ENCODE measurements around the gene NEIL3. TPM values are rescaled to one million over a fixed set of nuclear protein-coding genes. Genes with fewer than 3 reads are reported as not detected.

NEIL3 gene
- total and polyA plus RNA-seq, 4 donors: 0.28 to 0.99 (median 0.39) TPM; not detected in 1

GRCh38 chr4:177369372-177369771 lies 59.7 kb downstream of the NEIL3 start:
- Histone ChIP-seq H3K9me3 (ENCODE audit: control insufficient read depth, low read length) (peaks cover 4% of the 10 kb centered on the region), H3K4me3 (ENCODE audit: low read length in 2 of 2) (no peak overlapping the region), H3K27me3 (ENCODE audit: control insufficient read depth in 1 of 2, insufficient read depth in 2 of 2, low read length in 1 of 2) (no peaks in the 10 kb centered on the region), H3K27ac (ENCODE audit: low read depth in 1 of 2, low read length in 2 of 2) (no peak overlapping the region), H3K36me3 (ENCODE audit: control insufficient read depth in 1 of 2, insufficient read depth in 2 of 2, low read length in 1 of 2) (no peaks in the 10 kb centered on the region), H3K4me1 (ENCODE audit: control insufficient read depth in 1 of 2, insufficient read depth in 2 of 2, low read length in 2 of 2) (no peaks in the 10 kb centered on the region)
- intact Hi-C loops (cut with DNase I): no loop called here
- DNase-seq: no peak
- 90 to 96% methylated on average over 5 of the region's 5 CpGs for WGBS, 2 donors
- no peak for ATAC-seq (ENCODE audit: low FRiP score)

GRCh38 chr4:177371461-177371860 lies 61.8 kb downstream of the NEIL3 start:
- DNase-seq (no peak), ATAC-seq (ENCODE audit: low FRiP score) (no peak)
- no peaks in the 10 kb centered on the region for H3K27me3 ChIP-seq (ENCODE audit: control insufficient read depth in 1 of 2, insufficient read depth in 2 of 2, low read length in 1 of 2)
- no peaks in the 10 kb centered on the region for H3K36me3 ChIP-seq (ENCODE audit: control insufficient read depth in 1 of 2, insufficient read depth in 2 of 2, low read length in 1 of 2)
- WGBS, 2 donors: 80 to 94% methylated on average over 4 of the region's 4 CpGs
- peaks cover 4% of the 10 kb centered on the region for H3K9me3 ChIP-seq (ENCODE audit: control insufficient read depth, low read length)
- H3K4me3 ChIP-seq (ENCODE audit: low read length in 2 of 2): no peak overlapping the region
- H3K27ac ChIP-seq (ENCODE audit: low read depth in 1 of 2, low read length in 2 of 2): no peak overlapping the region
- intact Hi-C loops (cut with DNase I): no loop called here
- H3K4me1 ChIP-seq (ENCODE audit: control insufficient read depth in 1 of 2, insufficient read depth in 2 of 2, low read length in 2 of 2): no peaks in the 10 kb centered on the region

- Histone ChIP-seq H3K27ac (ENCODE audit: low read depth in 1 of 2, low read length in 2 of 2) (no peak overlapping the region), H3K27me3 (ENCODE audit: control insufficient read depth in 1 of 2, insufficient read depth in 2 of 2, low read length in 1 of 2) (no peaks in the 10 kb centered on the region), H3K36me3 (ENCODE audit: control insufficient read depth in 1 of 2, insufficient read depth in 2 of 2, low read length in 1 of 2) (no peaks in the 10 kb centered on the region), H3K4me1 (ENCODE audit: control insufficient read depth in 1 of 2, insufficient read depth in 2 of 2, low read length in 2 of 2) (no peaks in the 10 kb centered on the region), H3K9me3 (ENCODE audit: control insufficient read depth, low read length) (no peaks in the 10 kb centered on the region), H3K4me3 (ENCODE audit: low read length in 2 of 2) (no peak overlapping the region)
- ATAC-seq (ENCODE audit: low FRiP score): no peak
- WGBS, 2 donors: 75 to 79% methylated on average over 5 of the region's 5 CpGs
- intact Hi-C loops (cut with DNase I): no loop called here
- DNase-seq: no peak
Measured at GRCh38 chr4:177374966-177375365, 65.3 kb downstream of the NEIL3 start.

GRCh38 chr4:177375372-177375771 lies 65.7 kb downstream of the NEIL3 start:
- H3K27me3 ChIP-seq (ENCODE audit: control insufficient read depth in 1 of 2, insufficient read depth in 2 of 2, low read length in 1 of 2): no peaks in the 10 kb centered on the region
- H3K27ac ChIP-seq (ENCODE audit: low read depth in 1 of 2, low read length in 2 of 2): no peak overlapping the region
- WGBS, 2 donors: 46 to 54% methylated on average over 3 of the region's 3 CpGs
- ATAC-seq (ENCODE audit: low FRiP score) (no peak), DNase-seq (no peak)
- H3K4me1 ChIP-seq (ENCODE audit: control insufficient read depth in 1 of 2, insufficient read depth in 2 of 2, low read length in 2 of 2): no peaks in the 10 kb centered on the region
- no peak overlapping the region for H3K4me3 ChIP-seq (ENCODE audit: low read length in 2 of 2)
- H3K9me3 ChIP-seq (ENCODE audit: control insufficient read depth, low read length): no peaks in the 10 kb centered on the region
- intact Hi-C loops (cut with DNase I): no loop called here
- H3K36me3 ChIP-seq (ENCODE audit: control insufficient read depth in 1 of 2, insufficient read depth in 2 of 2, low read length in 1 of 2): no peaks in the 10 kb centered on the region

DNA sequence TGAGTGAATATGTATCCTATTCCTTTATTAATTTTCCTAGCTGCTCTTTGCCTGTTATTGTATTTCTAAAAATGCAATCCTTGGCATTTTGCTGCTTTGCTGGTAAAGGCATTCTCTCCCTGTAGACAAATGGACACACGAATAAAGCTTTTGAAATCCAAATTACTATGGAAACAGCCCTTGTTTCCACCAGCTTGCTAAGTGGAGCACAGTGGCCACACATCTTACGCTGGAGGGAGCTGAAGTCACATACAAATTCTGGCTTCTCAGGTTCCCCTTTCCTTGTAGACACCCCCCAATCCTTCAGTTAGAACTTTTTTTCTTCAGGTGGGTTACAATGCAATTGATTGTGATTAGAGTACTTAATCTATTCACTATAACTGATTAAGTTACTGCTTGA lies 66.3 kb downstream of the NEIL3 start:
- intact Hi-C loops (cut with DNase I): no loop called here
- no peak overlapping the region for H3K27ac ChIP-seq (ENCODE audit: low read depth in 1 of 2, low read length in 2 of 2)
- DNase-seq (no peak), ATAC-seq (ENCODE audit: low FRiP score) (no peak)
- H3K4me1 ChIP-seq (ENCODE audit: control insufficient read depth in 1 of 2, insufficient read depth in 2 of 2, low read length in 2 of 2): no peaks in the 10 kb centered on the region
- H3K9me3 ChIP-seq (ENCODE audit: control insufficient read depth, low read length): no peaks in the 10 kb centered on the region
- no peaks in the 10 kb centered on the region for H3K27me3 ChIP-seq (ENCODE audit: control insufficient read depth in 1 of 2, insufficient read depth in 2 of 2, low read length in 1 of 2)
- H3K36me3 ChIP-seq (ENCODE audit: control insufficient read depth in 1 of 2, insufficient read depth in 2 of 2, low read length in 1 of 2): no peaks in the 10 kb centered on the region
- WGBS, 2 donors: 70% methylated on average over 2 of the region's 2 CpGs
- H3K4me3 ChIP-seq (ENCODE audit: low read length in 2 of 2): no peak overlapping the region

- ATAC-seq (ENCODE audit: low FRiP score): no peak
Measured at GRCh38 chr4:177380730-177381287, 71.1 kb downstream of the NEIL3 start.

DNA sequence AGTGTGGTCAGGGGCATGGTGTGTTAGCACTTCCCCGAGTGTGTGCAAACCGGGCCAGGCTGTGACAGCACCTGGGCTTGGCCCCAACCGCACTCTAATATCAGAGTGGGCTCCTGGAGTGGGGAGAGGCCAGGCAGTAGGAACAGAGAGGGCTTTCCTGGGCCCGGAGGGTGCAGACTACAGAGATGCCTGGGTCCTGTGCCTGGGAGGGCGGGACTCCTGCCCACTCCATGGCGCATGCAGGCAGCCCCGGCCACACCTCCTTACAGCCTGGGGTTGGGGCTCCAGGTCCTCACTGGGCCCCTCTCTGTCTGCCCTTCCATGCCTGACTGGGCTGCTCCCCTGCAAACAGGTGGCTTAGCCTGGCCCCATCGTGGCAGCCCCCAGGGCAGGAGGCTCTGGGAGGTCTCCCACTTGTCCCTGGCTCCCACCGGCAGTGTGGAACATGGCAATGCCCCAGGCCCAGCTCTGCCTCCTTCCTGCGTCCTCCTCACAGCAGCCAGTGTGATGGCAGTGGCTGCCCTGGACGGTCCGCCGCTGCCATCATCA lies 72.2 kb downstream of the NEIL3 start:
- ATAC-seq (ENCODE audit: low FRiP score) (no peak), DNase-seq (no peak)
- Histone ChIP-seq H3K36me3 (ENCODE audit: control insufficient read depth in 1 of 2, insufficient read depth in 2 of 2, low read length in 1 of 2) (no peaks in the 10 kb centered on the region), H3K9me3 (ENCODE audit: control insufficient read depth, low read length) (no peaks in the 10 kb centered on the region), H3K27ac (ENCODE audit: low read depth in 1 of 2, low read length in 2 of 2) (no peak overlapping the region), H3K27me3 (ENCODE audit: control insufficient read depth in 1 of 2, insufficient read depth in 2 of 2, low read length in 1 of 2) (no peaks in the 10 kb centered on the region), H3K4me1 (ENCODE audit: control insufficient read depth in 1 of 2, insufficient read depth in 2 of 2, low read length in 2 of 2) (peaks cover 0 to 3% of the 10 kb centered on the region in 2 donors), H3K4me3 (ENCODE audit: low read length in 2 of 2) (no peak overlapping the region)
- WGBS, 2 donors: 96 to 97% methylated on average over 13 of the region's 13 CpGs
- intact Hi-C loops (cut with DNase I): no loop called here

More at GRCh38 chr4:177380730-177381287, 71.1 kb downstream of the NEIL3 start:
- WGBS, 2 donors: 96 to 97% methylated on average over 19 of the region's 19 CpGs
- no peak for DNase-seq
- intact Hi-C loops (cut with DNase I): no loop called here
- H3K9me3 ChIP-seq (ENCODE audit: control insufficient read depth, low read length): no peaks in the 10 kb centered on the region
- H3K4me1 ChIP-seq (ENCODE audit: control insufficient read depth in 1 of 2, insufficient read depth in 2 of 2, low read length in 2 of 2): no peaks in the 10 kb centered on the region
- no peak overlapping the region for H3K27ac ChIP-seq (ENCODE audit: low read depth in 1 of 2, low read length in 2 of 2)
- no peaks in the 10 kb centered on the region for H3K36me3 ChIP-seq (ENCODE audit: control insufficient read depth in 1 of 2, insufficient read depth in 2 of 2, low read length in 1 of 2)
- no peaks in the 10 kb centered on the region for H3K27me3 ChIP-seq (ENCODE audit: control insufficient read depth in 1 of 2, insufficient read depth in 2 of 2, low read length in 1 of 2)
- no peak overlapping the region for H3K4me3 ChIP-seq (ENCODE audit: low read length in 2 of 2)

DNA sequence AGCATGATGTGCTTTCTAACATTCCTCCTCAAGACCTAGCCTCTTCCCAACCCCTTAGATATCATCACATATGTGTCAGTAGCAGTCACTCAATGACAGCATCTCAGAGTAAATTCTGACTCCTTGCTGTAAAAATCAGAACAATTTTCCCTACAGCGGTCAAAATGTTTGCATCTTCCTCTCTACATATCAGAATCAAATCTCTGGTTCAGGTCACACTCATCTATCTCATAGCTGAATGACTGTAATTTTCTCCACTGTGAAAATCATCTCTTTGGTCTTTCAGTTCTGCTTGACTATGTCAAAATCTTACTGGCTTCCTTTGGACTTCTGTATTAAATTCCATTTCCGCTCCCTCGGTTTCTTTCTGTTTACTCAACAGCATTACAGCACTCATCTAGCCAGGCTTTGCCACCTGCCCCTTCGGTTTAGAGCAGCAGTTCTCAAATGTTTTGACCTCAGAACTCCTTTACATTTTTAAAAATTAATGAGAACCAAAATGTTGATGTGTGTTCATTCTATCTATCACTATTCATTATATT lies 75.3 kb downstream of the NEIL3 start:
- Histone ChIP-seq H3K4me1 (ENCODE audit: control insufficient read depth in 1 of 2, insufficient read depth in 2 of 2, low read length in 2 of 2) (peaks cover 0 to 3% of the 10 kb centered on the region in 2 donors), H3K27me3 (ENCODE audit: control insufficient read depth in 1 of 2, insufficient read depth in 2 of 2, low read length in 1 of 2) (no peaks in the 10 kb centered on the region), H3K36me3 (ENCODE audit: control insufficient read depth in 1 of 2, insufficient read depth in 2 of 2, low read length in 1 of 2) (no peaks in the 10 kb centered on the region), H3K4me3 (ENCODE audit: low read length in 2 of 2) (no peak overlapping the region), H3K27ac (ENCODE audit: low read depth in 1 of 2, low read length in 2 of 2) (no peak overlapping the region), H3K9me3 (ENCODE audit: control insufficient read depth, low read length) (no peaks in the 10 kb centered on the region)
- ATAC-seq (ENCODE audit: low FRiP score): no peak
- 68 to 71% methylated on average over 4 of the region's 4 CpGs for WGBS, 2 donors
- DNase-seq: no peak
- intact Hi-C loops (cut with DNase I): no loop called here

- no peaks in the 10 kb centered on the region for H3K36me3 ChIP-seq (ENCODE audit: control insufficient read depth in 1 of 2, insufficient read depth in 2 of 2, low read length in 1 of 2)
- no peaks in the 10 kb centered on the region for H3K27me3 ChIP-seq (ENCODE audit: control insufficient read depth in 1 of 2, insufficient read depth in 2 of 2, low read length in 1 of 2)
- no peak overlapping the region for H3K4me3 ChIP-seq (ENCODE audit: low read length in 2 of 2)
- intact Hi-C loops (cut with DNase I): no loop called here
- no peaks in the 10 kb centered on the region for H3K9me3 ChIP-seq (ENCODE audit: control insufficient read depth, low read length)
- H3K27ac ChIP-seq (ENCODE audit: low read depth in 1 of 2, low read length in 2 of 2): no peak overlapping the region
- peaks cover 0 to 3% of the 10 kb centered on the region in 2 donors for H3K4me1 ChIP-seq (ENCODE audit: control insufficient read depth in 1 of 2, insufficient read depth in 2 of 2, low read length in 2 of 2)
- 12 to 19% methylated on average over 2 of the region's 2 CpGs for WGBS, 2 donors
- ATAC-seq (ENCODE audit: low FRiP score) (no peak), DNase-seq (no peak)
Measured at GRCh38 chr4:177385576-177386277, 76.1 kb downstream of the NEIL3 start.
